Psoas muscle (tissue), 8 donors: ENCODE results near the gene CEP85. TPM values are rescaled to one million over a fixed set of nuclear protein-coding genes. Genes with fewer than 3 reads are reported as not detected.

Experiments used
- ATAC-seq, 4 donors: fragments of 200-7000 bp; cut with Tn5 transposase; one replicate each; pipeline ENCODE4 v1.9.1; 2020; ENCODE audit warnings: moderate library complexity in 3 of 4, mild to moderate bottlenecking in 2 of 4
- DNase-seq, 2 donors: peaks; one replicate each; pipeline ENCODE4 v3.0.0-alpha.2; 2020
- H3K27ac ChIP-seq: fragments of 200-600 bp; one replicate; pipeline ENCODE4 v1.8.0; 2022
- H3K27me3 ChIP-seq, 3 donors: fragments of 200-600 bp in 1 of 3; one replicate each; pipeline versions ENCODE4 v1.6.1 to v1.8.0; 2013 to 2022; ENCODE audit warnings: low read length in 2 of 3, mild to moderate bottlenecking in 2 of 3, moderate library complexity in 1 of 3; ENCODE audit not compliant: insufficient read depth in 3 of 3
- H3K36me3 ChIP-seq, 2 donors: fragments of 200-600 bp in 1 of 2; one replicate each; pipeline versions ENCODE4 v1.6.1 to v1.8.0; 2013 to 2022; ENCODE audit warnings: low read depth in 1 of 2, mild to moderate bottlenecking in 1 of 2, moderate library complexity in 1 of 2; ENCODE audit not compliant: insufficient read depth in 1 of 2
- H3K4me1 ChIP-seq: fragments of 200-600 bp; one replicate; pipeline ENCODE4 v1.8.0; 2022
- H3K4me3 ChIP-seq: fragments of 200-600 bp; one replicate; pipeline ENCODE4 v1.8.0; 2022; ENCODE audit warnings: mild to moderate bottlenecking
- H3K9me3 ChIP-seq: fragments of 200-600 bp; one replicate; pipeline ENCODE4 v1.8.0; 2022
- CTCF ChIP-seq: fragments of 200-600 bp; IDR thresholded peaks from one replicate; pipeline ENCODE4 v1.8.0; 2022; ENCODE audit warnings: antibody characterized with exemption
- WGBS, 3 donors: extraction: QIAGEN DNeasy Blood & Tissue Kit; methylation state at CpG; one replicate each; pipeline versions ENCODE4 v1.1.6 to v1.1.7; 2013; 5-methylcytosine and 5-hydroxymethylcytosine counted together
- intact Hi-C, 2 donors: fragments of 100-400 bp; cut with DNase I; formaldehyde crosslinking; loops; one replicate each; pipeline versions ENCODE4 v1.11.0 to v1.14.2; 2022
- polyA plus RNA-seq, 3 donors: library from polyadenylated mRNA; stranded (reverse); fragments of 200-250 nt; gene quantifications; one replicate each; pipeline ENCODE4 v1.2.3, GENCODE V29; 2013
- total RNA-seq, 4 donors: library from RNA; stranded (reverse); fragmentation: NEBNext Ultra II Directional in 2 of 4; extraction: Animal tissue kit (Norgen Biotek cat#: 25700) in 2 of 4; gene quantifications; one replicate each; pipeline versions ENCODE4 v1.2.1 to v1.2.4, GENCODE V29; 2021 to 2023
- donor health status: healthy with polysubstance abuse.
- donor health status: DM: no; HTN: no; CAD: no; lungs with moderate emphysema.
- donor health status: Bipolar disorder and iron deficiency.
- donor health status: healthy.
- donor health status: DM: yes; HTN: yes; CAD: no.
- donor health status: DM: no; HTN: no; CAD: no.
- donor health status: DM: no; HTN: no; CAD: no.
- donor health status: DM: yes; HTN: yes; CAD: no.

The CEP85 gene
- total and polyA plus RNA-seq, 7 donors, result 14.8 to 52.5 (median 24.2) TPM

- Histone ChIP-seq H3K27ac (no peak overlapping the region), H3K4me3 (no peak overlapping the region), H3K4me1 (peaks cover 11% of the 10 kb centered on the region), H3K9me3 (no peaks in the 10 kb centered on the region), H3K27me3 (no peaks in the 10 kb centered on the region), H3K36me3 (peaks cover 10 to 85% of the 10 kb centered on the region in 2 donors)
- no peak for DNase-seq
- 89 to 97% (median 96%) methylated on average over 4 of the region's 4 CpGs for WGBS, 3 donors
- intact Hi-C loops, result no loop called here
- no peak for ATAC-seq
- TF ChIP-seq CTCF, result no peak
These were observed 35.2 kb downstream of the CEP85 start for GRCh38 chr1:26269198-26269550.

GRCh38 chr1:26274801-26275425 is 40.9 kb downstream of the CEP85 start:
- WGBS, 3 donors, result 76 to 88% (median 79%) methylated on average over 9 to 11 of the region's 11 CpGs
- no peak for ATAC-seq
- peak overlapping the region; percentile 92 for H3K27ac ChIP-seq

GRCh38 chr1:26275580-26276431 is 41.8 kb downstream of the CEP85 start:
- Histone ChIP-seq H3K4me1 (peaks cover 64% of the 10 kb centered on the region), H3K9me3 (no peaks in the 10 kb centered on the region), H3K4me3 (peak overlapping the region; percentile 32), H3K36me3 (peaks cover 4 to 64% of the 10 kb centered on the region in 2 donors), H3K27ac (peak overlapping the region; percentile 92), H3K27me3 (no peaks in the 10 kb centered on the region)
- WGBS, 3 donors, result 6 to 12% (median 8%) methylated on average over 3 of the region's 3 CpGs
- peak; percentile 66 for TF ChIP-seq CTCF
- intact Hi-C loops, result loop anchor here in 1 of 2 donors (1.0 kb wide), 1 partner anchor 45 kb away; no protein-coding TSS in a partner anchor
- peak; percentile 72 to 79 (median 76) for ATAC-seq
- DNase-seq, result peak; percentile 80 to 86

More at GRCh38 chr1:26274801-26275425, 40.9 kb downstream of the CEP85 start:
- intact Hi-C loops, result loop anchor here in 1 of 2 donors (1.0 to 5.0 kb wide), 2 partner anchors 38 to 46 kb away; no protein-coding TSS in a partner anchor
- Histone ChIP-seq H3K36me3 (peaks cover 7 to 73% of the 10 kb centered on the region in 2 donors), H3K4me3 (no peak overlapping the region), H3K27me3 (no peaks in the 10 kb centered on the region), H3K9me3 (no peaks in the 10 kb centered on the region), H3K4me1 (peaks cover 66% of the 10 kb centered on the region)
- TF ChIP-seq CTCF, result no peak
- no peak for DNase-seq

GRCh38 chr1:26276432-26276838 is 42.4 kb downstream of the CEP85 start:
- H3K36me3 ChIP-seq, result peaks cover 4 to 64% of the 10 kb centered on the region in 2 donors
- peak overlapping the region; percentile 92 for H3K27ac ChIP-seq
- TF ChIP-seq CTCF, result no peak
- intact Hi-C loops, result no loop called here
- 36 to 58% (median 42%) methylated on average over 2 of the region's 2 CpGs for WGBS, 3 donors
- peak in 1 of 2 donors; percentile 74 for DNase-seq
- H3K4me3 ChIP-seq, result no peak overlapping the region
- H3K4me1 ChIP-seq, result peaks cover 69% of the 10 kb centered on the region
- H3K9me3 ChIP-seq, result no peaks in the 10 kb centered on the region
- no peak for ATAC-seq
- H3K27me3 ChIP-seq, result no peaks in the 10 kb centered on the region
